H9 (cell line): ENCODE measurements around the gene TMTC2. TPM values are rescaled to one million over a fixed set of nuclear protein-coding genes. Genes with fewer than 3 reads are reported as not detected.

Experiments used
- DNase-seq: peaks from one replicate; pipeline ENCODE4 v3.0.0-alpha.2; 2017
- H2AFZ ChIP-seq: one replicate; pipeline ENCODE4 v1.6.1; 2013; ENCODE audit warnings: mild to moderate bottlenecking, low read length, control low read depth, moderate library complexity
- H2AK5ac ChIP-seq: 2 replicates; pipeline ENCODE4 v1.6.1; 2013; ENCODE audit warnings: low read length, control low read depth, mixed read lengths; ENCODE audit not compliant: insufficient read length
- H2BK120ac ChIP-seq: one replicate; pipeline ENCODE4 v1.6.1; 2013; ENCODE audit warnings: low read depth, mild to moderate bottlenecking, low read length, control low read depth, inconsistent platforms; ENCODE audit not compliant: poor library complexity, severe bottlenecking
- H2BK12ac ChIP-seq: 2 replicates; pipeline ENCODE4 v1.6.1; 2013; ENCODE audit warnings: low read length, control low read depth, mixed read lengths, low read depth; ENCODE audit not compliant: insufficient read length
- H2BK15ac ChIP-seq: 2 replicates; pipeline ENCODE4 v1.6.1; 2013; ENCODE audit warnings: low read depth, low read length, control low read depth
- H2BK20ac ChIP-seq: one replicate; pipeline ENCODE4 v1.6.1; 2013; ENCODE audit warnings: low read depth, mild to moderate bottlenecking, low read length, control low read depth, inconsistent platforms; ENCODE audit not compliant: poor library complexity, severe bottlenecking
- H2BK5ac ChIP-seq: 2 replicates; pipeline ENCODE4 v1.6.1; 2013; ENCODE audit warnings: low read length, control low read depth, mixed read lengths; ENCODE audit not compliant: insufficient read length
- H3K14ac ChIP-seq: 2 replicates; pipeline ENCODE4 v1.6.1; 2013; ENCODE audit warnings: low read length, control low read depth; ENCODE audit not compliant: insufficient read depth
- H3K18ac ChIP-seq: 2 replicates; pipeline ENCODE4 v1.6.1; 2013; ENCODE audit warnings: low read depth, mild to moderate bottlenecking, mixed read lengths, low read length, control low read depth; ENCODE audit not compliant: insufficient read length
- H3K23ac ChIP-seq: 2 replicates; pipeline ENCODE4 v1.6.1; 2013; ENCODE audit warnings: low read length, control low read depth, mixed read lengths, low read depth; ENCODE audit not compliant: insufficient read length
- H3K23me2 ChIP-seq: 2 replicates; pipeline ENCODE4 v1.6.1; 2013; ENCODE audit warnings: low read depth, mild to moderate bottlenecking, mixed read lengths, low read length, control low read depth; ENCODE audit not compliant: insufficient read length, poor library complexity, severe bottlenecking
- H3K27ac ChIP-seq: 2 replicates; pipeline ENCODE4 v1.5.1; 2013; ENCODE audit warnings: low read length, control low read depth, mixed read lengths, low read depth; ENCODE audit not compliant: insufficient read length
- H3K27me3 ChIP-seq: 2 replicates; pipeline ENCODE4 v1.6.1; 2013; ENCODE audit warnings: low read length, control low read depth, inconsistent platforms; ENCODE audit not compliant: insufficient read depth
- H3K4ac ChIP-seq: 2 replicates; pipeline ENCODE4 v1.6.1; 2013; ENCODE audit warnings: low read depth, mild to moderate bottlenecking, control low read depth, inconsistent platforms, low read length, moderate library complexity
- H3K4me1 ChIP-seq: 2 replicates; pipeline ENCODE4 v1.6.1; 2013; ENCODE audit warnings: low read length, control low read depth, inconsistent platforms; ENCODE audit not compliant: insufficient read depth
- H3K4me2 ChIP-seq: 2 replicates; pipeline ENCODE4 v1.6.1; 2013; ENCODE audit warnings: low read length, control low read depth, mixed read lengths; ENCODE audit not compliant: insufficient read length, insufficient read depth
- H3K56ac ChIP-seq: 2 replicates; pipeline ENCODE4 v1.6.1; 2013; ENCODE audit warnings: low read depth, mild to moderate bottlenecking, mixed read lengths, low read length, control low read depth; ENCODE audit not compliant: insufficient read length
- H3K79me1 ChIP-seq: 2 replicates; pipeline ENCODE4 v1.6.1; 2013; ENCODE audit warnings: low read depth, mild to moderate bottlenecking, moderate library complexity, low read length, control low read depth, inconsistent platforms; ENCODE audit not compliant: insufficient read depth, poor library complexity, severe bottlenecking
- H3K79me2 ChIP-seq: 2 replicates; pipeline ENCODE4 v1.6.1; 2013; ENCODE audit warnings: low read length, control low read depth, inconsistent platforms; ENCODE audit not compliant: insufficient read depth
- H3K9ac ChIP-seq: 2 replicates; pipeline ENCODE4 v1.6.1; 2013; ENCODE audit warnings: low read length, control low read depth, mixed read lengths; ENCODE audit not compliant: insufficient read length; ENCODE audit errors: extremely low read depth
- H3K9me3 ChIP-seq: one replicate; pipeline ENCODE4 v1.6.1; 2013; ENCODE audit warnings: low read depth, low read length, inconsistent platforms; ENCODE audit not compliant: control insufficient read depth
- H3T11ph ChIP-seq: one replicate; pipeline ENCODE4 v1.6.1; 2013; ENCODE audit warnings: mild to moderate bottlenecking, low read length, control low read depth, inconsistent platforms
- H4K20me1 ChIP-seq: one replicate; pipeline ENCODE4 v1.6.1; 2013; ENCODE audit not compliant: control insufficient read depth, insufficient read length, insufficient read depth
- H4K5ac ChIP-seq: 2 replicates; pipeline ENCODE4 v1.6.1; 2013; ENCODE audit warnings: low read depth, mild to moderate bottlenecking, mixed read lengths, low read length, control low read depth; ENCODE audit not compliant: insufficient read length
- H4K8ac ChIP-seq: replicated peaks from 2 replicates; pipeline ENCODE4 v1.6.1; 2013; ENCODE audit warnings: low read length, control low read depth, mixed read lengths, low read depth; ENCODE audit not compliant: insufficient read length
- H4K91ac ChIP-seq: 2 replicates; pipeline ENCODE4 v1.6.1; 2013; ENCODE audit warnings: low read depth, mild to moderate bottlenecking, moderate library complexity, mixed read lengths, low read length, control low read depth; ENCODE audit not compliant: insufficient read length
- H3K27ac Mint-ChIP-seq, 3 experiments: 2 replicates in 2 of 3; 3 replicates in 1 of 3; pipeline ENCODE4 v1.8.0; 2020 to 2021; ENCODE audit warnings: mixed read lengths in 3 of 3, mild to moderate bottlenecking in 1 of 3, moderate library complexity in 1 of 3
- H3K27me3 Mint-ChIP-seq: 2 replicates; pipeline ENCODE4 v1.8.0; 2021; ENCODE audit warnings: low read depth, mild to moderate bottlenecking, moderate library complexity, mixed read lengths
- H3K36me3 Mint-ChIP-seq, 3 experiments: 2 replicates in 2 of 3; 3 replicates in 1 of 3; pipeline ENCODE4 v1.8.0; 2020 to 2021; ENCODE audit warnings: low read depth in 3 of 3, mixed read lengths in 3 of 3; ENCODE audit not compliant: insufficient read depth in 1 of 3
- H3K4me1 Mint-ChIP-seq, 2 experiments: 2 replicates each; pipeline ENCODE4 v1.8.0; 2020; ENCODE audit warnings: mixed read lengths in 2 of 2
- H3K4me3 Mint-ChIP-seq, 2 experiments: 2 replicates in 1 of 2; 3 replicates in 1 of 2; pipeline ENCODE4 v1.8.0; 2020 to 2021; ENCODE audit warnings: mild to moderate bottlenecking in 2 of 2, mixed read lengths in 2 of 2, moderate library complexity in 1 of 2
- H3K9me3 Mint-ChIP-seq, 2 experiments: 2 replicates in 1 of 2; 3 replicates in 1 of 2; pipeline ENCODE4 v1.8.0; 2020; ENCODE audit warnings: mild to moderate bottlenecking in 2 of 2, mixed read lengths in 2 of 2, moderate library complexity in 1 of 2
- WGBS: extraction: QIAGEN DNeasy Blood & Tissue Kit; methylation state at CpG from one replicate; pipeline ENCODE4 v1.1.7; 2013; ENCODE audit warnings: missing lambda C conversion rate, low lambda C conversion rate, mixed read lengths; ENCODE audit not compliant: insufficient read length; ENCODE audit errors: extremely low coverage; 5-methylcytosine and 5-hydroxymethylcytosine counted together
- total RNA-seq: library from RNA; stranded (reverse); gene quantifications from 2 replicates; pipeline ENCODE4 v1.2.1, GENCODE V29; 2021
- TF ChIP-seq, protein P1 (sequence below): fragments of 200-600 bp; sonication (generic); conservative IDR thresholded peaks from 3 replicates; pipeline ENCODE4 v1.8.0; 2021; ENCODE audit warnings: antibody characterized with exemption, mild to moderate bottlenecking

Gene TMTC2
- total RNA-seq, 1 experiment from 2014 or later = 3.1 TPM

- Histone ChIP-seq H3K18ac (peak overlapping the region; percentile 82), H2BK15ac (no peak overlapping the region), H3K9me3 (no peaks in the 10 kb centered on the region), H2BK12ac (no peak overlapping the region), H3K56ac (no peak overlapping the region), H2BK120ac (no peak overlapping the region), H3K23me2 (peaks cover 16% of the 10 kb centered on the region), H3K27me3 (no peaks in the 10 kb centered on the region), H3K4me2 (peak overlapping the region; percentile 95), H3K9ac (peak overlapping the region; percentile 60), H3K4ac (no peak overlapping the region), H4K20me1 (no peaks in the 10 kb centered on the region), H3K27ac (no peak overlapping the region), H3K4me1 (no peaks in the 10 kb centered on the region), H2BK20ac (no peak overlapping the region), H3K79me1 (no peaks in the 10 kb centered on the region), H2AFZ (no peak overlapping the region), H3T11ph (no peak overlapping the region), H4K8ac (no peak overlapping the region), H3K14ac (peak overlapping the region; percentile 87; the same call in 1 of the 2 replicates), H3K79me2 (no peaks in the 10 kb centered on the region), H4K5ac (no peak overlapping the region), H2BK5ac (no peak overlapping the region), H3K23ac (no peak overlapping the region), H4K91ac (no peak overlapping the region), H2AK5ac (no peak overlapping the region)
- Mint-ChIP-seq H3K4me3 (peak overlapping the region; percentile 87 to 90), H3K27me3 (peaks cover 15% of the 10 kb centered on the region), H3K9me3 (no peaks in the 10 kb centered on the region), H3K4me1 (peaks cover 20 to 21% of the 10 kb centered on the region in 2 experiments), H3K36me3 (peaks cover 0 to 4% (median 0%) of the 10 kb centered on the region in 3 experiments; a peak in 1 of 7 replicates), H3K27ac (peak overlapping the region in 2 of 3 experiments; percentile 73 to 95; a peak in 2 of 7 replicates)
- TF ChIP-seq, protein P1, sequence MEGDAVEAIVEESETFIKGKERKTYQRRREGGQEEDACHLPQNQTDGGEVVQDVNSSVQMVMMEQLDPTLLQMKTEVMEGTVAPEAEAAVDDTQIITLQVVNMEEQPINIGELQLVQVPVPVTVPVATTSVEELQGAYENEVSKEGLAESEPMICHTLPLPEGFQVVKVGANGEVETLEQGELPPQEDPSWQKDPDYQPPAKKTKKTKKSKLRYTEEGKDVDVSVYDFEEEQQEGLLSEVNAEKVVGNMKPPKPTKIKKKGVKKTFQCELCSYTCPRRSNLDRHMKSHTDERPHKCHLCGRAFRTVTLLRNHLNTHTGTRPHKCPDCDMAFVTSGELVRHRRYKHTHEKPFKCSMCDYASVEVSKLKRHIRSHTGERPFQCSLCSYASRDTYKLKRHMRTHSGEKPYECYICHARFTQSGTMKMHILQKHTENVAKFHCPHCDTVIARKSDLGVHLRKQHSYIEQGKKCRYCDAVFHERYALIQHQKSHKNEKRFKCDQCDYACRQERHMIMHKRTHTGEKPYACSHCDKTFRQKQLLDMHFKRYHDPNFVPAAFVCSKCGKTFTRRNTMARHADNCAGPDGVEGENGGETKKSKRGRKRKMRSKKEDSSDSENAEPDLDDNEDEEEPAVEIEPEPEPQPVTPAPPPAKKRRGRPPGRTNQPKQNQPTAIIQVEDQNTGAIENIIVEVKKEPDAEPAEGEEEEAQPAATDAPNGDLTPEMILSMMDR = no peak
- no CpG with 5 or more reads among the region's 75 CpGs for WGBS
- peak; percentile 80 for DNase-seq
These were observed 610 bp downstream of the TMTC2 start for GRCh38 chr12:82687021-82688011.
